HepG2 (cell line): ENCODE data around the gene PROSER1. TPM values are rescaled to one million over a fixed set of nuclear protein-coding genes. Genes with fewer than 3 reads are reported as not detected.

Experiments used
- ATAC-seq: fragments of 200-7000 bp; cut with Tn5 transposase; 3 replicates; pipeline ENCODE4 v1.9.1; 2020; ENCODE audit warnings: mild to moderate bottlenecking, moderate library complexity
- BruUV-seq: library from RNA; stranded (reverse); fragments of 400-500 nt; replicated peaks from 2 replicates; lab custom pipeline; 2021; lab: Mats Ljungman, UMichigan
- CTCF ChIA-PET: fragments of 300-600 bp; formaldehyde crosslinking; extraction: SDS; loops from one replicate; lab custom pipeline; 2021; ENCODE audit warnings: low total read pairs, inconsistent platforms, low intra/inter-chr PET ratio; lab: Yijun Ruan, JAX
- POLR2A ChIA-PET: fragments of 350-600 bp; sonication (Branson Sonifier 250); formaldehyde crosslinking; loops from one replicate; lab custom pipeline; 2020; ENCODE audit warnings: antibody characterized with exemption, inconsistent platforms; lab: Yijun Ruan, JAX
- DNase-seq: peaks from one replicate; pipeline ENCODE4 v3.0.0-alpha.2; 2015; ENCODE audit warnings: low spot score
- FAIRE-seq: peaks from 3 replicates; lab custom pipeline; 2011; peaks lifted over from hg19 to GRCh38; lab: Jason Lieb, UNC
- H2AFZ ChIP-seq: one replicate; pipeline ENCODE4 v1.6.1; 2011; ENCODE audit warnings: low read length, inconsistent platforms
- H3K27ac ChIP-seq: fragments of 300-600 bp; 3 replicates; pipeline ENCODE4 v1.8.0; 2011; ENCODE audit warnings: mixed run types, mild to moderate bottlenecking, mixed read lengths, low read length, inconsistent platforms; ENCODE audit not compliant: insufficient read depth; ENCODE audit errors: extremely low read length
- H3K27me3 ChIP-seq, 2 experiments: fragments of 200-600 bp in 1 of 2; 2 replicates in 1 of 2; 3 replicates in 1 of 2; pipeline versions ENCODE4 v1.6.0 to v1.8.0; 2011; ENCODE audit warnings: low read length in 2 of 2, mild to moderate bottlenecking in 2 of 2, moderate library complexity in 2 of 2, inconsistent platforms in 1 of 2; ENCODE audit not compliant: insufficient read depth in 2 of 2, control insufficient read depth in 1 of 2
- H3K36me3 ChIP-seq, 2 experiments: fragments of 200-600 bp in 1 of 2; replicated peaks in 1 of 2; 2 replicates in 1 of 2; 3 replicates in 1 of 2; pipeline versions ENCODE4 v1.5.1 to v1.8.0; 2011; ENCODE audit warnings: low read length in 2 of 2, inconsistent platforms in 1 of 2; ENCODE audit not compliant: insufficient read depth in 2 of 2, control insufficient read depth in 1 of 2
- H3K4me1 ChIP-seq: 2 replicates; pipeline ENCODE4 v1.5.1; 2012; ENCODE audit warnings: low read length, inconsistent platforms; ENCODE audit not compliant: insufficient read depth
- H3K4me2 ChIP-seq: 2 replicates; pipeline ENCODE4 v1.6.0; 2011; ENCODE audit warnings: low read depth, low read length, inconsistent platforms
- H3K4me3 ChIP-seq, 3 experiments: fragments of 200-600 bp in 1 of 3; sonication (generic), shearing (Covaris generic) in 1 of 3; replicated peaks in 1 of 3; 2 replicates each; pipeline ENCODE4 v1.5.1; 2011 to 2016; ENCODE audit warnings: low read length in 3 of 3, inconsistent platforms in 2 of 3, low read depth in 2 of 3, mild to moderate bottlenecking in 2 of 3, control low read depth in 1 of 3, mixed read lengths in 1 of 3; ENCODE audit not compliant: insufficient read depth in 1 of 3
- H3K79me2 ChIP-seq: one replicate; pipeline ENCODE4 v1.6.1; 2011; ENCODE audit warnings: low read length, inconsistent platforms; ENCODE audit not compliant: insufficient read depth
- H3K9ac ChIP-seq: 2 replicates; pipeline ENCODE4 v1.6.0; 2011; ENCODE audit warnings: mild to moderate bottlenecking, low read depth, low read length, inconsistent platforms; ENCODE audit not compliant: insufficient read depth
- H3K9me3 ChIP-seq: 2 replicates; pipeline ENCODE4 v1.5.1; 2012; ENCODE audit warnings: mild to moderate bottlenecking, low read length
- H4K20me1 ChIP-seq: 2 replicates; pipeline ENCODE4 v1.6.0; 2011; ENCODE audit warnings: inconsistent platforms, mild to moderate bottlenecking, low read length, moderate library complexity; ENCODE audit not compliant: insufficient read depth
- GATA4 ChIP-seq: sonication (generic); IDR thresholded peaks from 2 replicates; pipeline ENCODE4 v1.6.1; 2016; ENCODE audit warnings: antibody characterized with exemption, low read depth, borderline replicate concordance
- RAD21 ChIP-seq: fragments of 450-650 bp; formaldehyde crosslinking; IDR thresholded peaks from 2 replicates; pipeline ENCODE4 v1.5.0; 2020; ENCODE audit warnings: mild to moderate bottlenecking
- SOX6 ChIP-seq, 2 experiments: fragments of 450-650 bp in 1 of 2; sonication (generic) in 1 of 2; formaldehyde crosslinking in 1 of 2; IDR thresholded peaks; 2 replicates each; pipeline versions ENCODE4 v1.4.0 to v1.6.1; 2017 to 2020; ENCODE audit warnings: antibody characterized with exemption in 1 of 2, mild to moderate bottlenecking in 1 of 2, missing genetic modification reagents in 1 of 2
- in situ Hi-C: cut with HindIII; loops from 2 replicates; pipeline ENCODE4 v1.10.0; 2017; ENCODE audit warnings: low pct_unique_long_range_greater_than_20kb; ENCODE audit not compliant: extremely low pct_ligation_motif_present
- intact Hi-C: fragments of 100-400 bp; cut with micrococcal nuclease; formaldehyde crosslinking; loops from one replicate; pipeline ENCODE4 v1.10.0; 2022; ENCODE audit not compliant: unreplicated experiment
- polyA plus RNA-seq, 8 experiments: library from polyadenylated mRNA; depleted of rRNA in 3 of 8; stranded (reverse) in 7 of 8; unstranded in 1 of 8; fragments of >200 nt; fragmentation: Illumina TruSeq in 4 of 8; extraction: Trizol in 4 of 8; gene quantifications; 2 replicates each; pipeline versions ENCODE4 v1.2.1 to v1.2.3, GENCODE V29; 2011 to 2016; ENCODE audit warnings: low read depth in 4 of 8, missing spikeins in 1 of 8, mixed read lengths in 1 of 8; ENCODE audit not compliant: insufficient read depth in 1 of 8
- total RNA-seq, 5 experiments: library from RNA; depleted of rRNA; stranded (reverse); fragments of >200 nt; fragmentation: Illumina TruSeq; extraction: Trizol; gene quantifications; 2 replicates each; pipeline ENCODE4 v1.2.3, GENCODE V29; 2016; ENCODE audit warnings: low read depth in 1 of 5
- TF ChIP-seq, protein P1 (sequence below): sonication (generic); formaldehyde crosslinking; IDR thresholded peaks from 2 replicates; pipeline ENCODE4 v1.9.0; 2021; ENCODE audit warnings: missing genetic modification reagents, borderline replicate concordance
- TF ChIP-seq, protein P2 (sequence below): sonication (generic); formaldehyde crosslinking; IDR thresholded peaks from 2 replicates; pipeline ENCODE4 v1.4.0; 2020; ENCODE audit warnings: missing genetic modification reagents, low read depth, mild to moderate bottlenecking, borderline replicate concordance
- TF ChIP-seq, protein P3 (sequence below): sonication (generic); formaldehyde crosslinking; IDR thresholded peaks from 2 replicates; pipeline ENCODE4 v1.9.0; 2021; ENCODE audit warnings: missing genetic modification reagents, borderline replicate concordance

The PROSER1 gene
- total and polyA plus RNA-seq, 2 of the 13 experiments (the other 11 are each of a cell fraction or from before 2014, with no cell fraction given) = 11.4 to 17.2 TPM

DNA sequence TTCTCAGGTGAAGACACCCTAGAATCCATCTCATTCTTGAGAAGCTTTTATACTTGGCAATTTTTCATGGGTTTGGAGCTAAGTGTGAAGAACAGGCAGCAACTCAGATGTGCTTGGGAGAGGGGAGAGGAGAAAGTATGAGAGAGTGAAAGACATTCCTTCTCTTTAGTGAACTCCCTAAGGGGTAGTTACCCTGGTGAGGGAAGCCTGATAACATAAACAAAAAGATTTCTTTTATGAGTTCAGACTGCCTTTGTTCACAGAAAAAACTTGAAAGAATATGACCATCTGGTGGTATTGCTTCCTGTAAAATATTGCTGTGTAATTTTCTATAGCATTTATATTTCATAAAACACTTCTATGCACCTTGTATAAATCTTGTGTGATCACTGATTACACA, 47.2 kb downstream of the PROSER1 start, which contains the start of gene STOML3:
Gene STOML3 (minus strand): TSS at position 139 of the 400 bp plus-strand sequence. CDS start 110 bp downstream, at position 29.
- H4K20me1 ChIP-seq = no peaks in the 10 kb centered on the region
- H3K4me1 ChIP-seq = peaks cover 14% of the 10 kb centered on the region
- no peak within 1 kb of the TSS for H2AFZ ChIP-seq
- H3K4me3 ChIP-seq = no peak within 1 kb of the TSS
- BruUV-seq = no TSS peak
- no peak within 1 kb of the TSS for H3K9ac ChIP-seq
- H3K79me2 ChIP-seq = no peaks in the 10 kb centered on the region
- ATAC-seq (no peak), DNase-seq (no peak), FAIRE-seq (no peak)
- no peaks in the 10 kb centered on the region for H3K36me3 ChIP-seq
- CTCF ChIA-PET = no interaction called here
- TF ChIP-seq, protein P1, sequence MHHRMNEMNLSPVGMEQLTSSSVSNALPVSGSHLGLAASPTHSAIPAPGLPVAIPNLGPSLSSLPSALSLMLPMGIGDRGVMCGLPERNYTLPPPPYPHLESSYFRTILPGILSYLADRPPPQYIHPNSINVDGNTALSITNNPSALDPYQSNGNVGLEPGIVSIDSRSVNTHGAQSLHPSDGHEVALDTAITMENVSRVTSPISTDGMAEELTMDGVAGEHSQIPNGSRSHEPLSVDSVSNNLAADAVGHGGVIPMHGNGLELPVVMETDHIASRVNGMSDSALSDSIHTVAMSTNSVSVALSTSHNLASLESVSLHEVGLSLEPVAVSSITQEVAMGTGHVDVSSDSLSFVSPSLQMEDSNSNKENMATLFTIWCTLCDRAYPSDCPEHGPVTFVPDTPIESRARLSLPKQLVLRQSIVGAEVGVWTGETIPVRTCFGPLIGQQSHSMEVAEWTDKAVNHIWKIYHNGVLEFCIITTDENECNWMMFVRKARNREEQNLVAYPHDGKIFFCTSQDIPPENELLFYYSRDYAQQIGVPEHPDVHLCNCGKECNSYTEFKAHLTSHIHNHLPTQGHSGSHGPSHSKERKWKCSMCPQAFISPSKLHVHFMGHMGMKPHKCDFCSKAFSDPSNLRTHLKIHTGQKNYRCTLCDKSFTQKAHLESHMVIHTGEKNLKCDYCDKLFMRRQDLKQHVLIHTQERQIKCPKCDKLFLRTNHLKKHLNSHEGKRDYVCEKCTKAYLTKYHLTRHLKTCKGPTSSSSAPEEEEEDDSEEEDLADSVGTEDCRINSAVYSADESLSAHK (CRISPR knock-in tag) = no peak
- TF ChIP-seq GATA4 = no peak
- TF ChIP-seq, protein P2, sequence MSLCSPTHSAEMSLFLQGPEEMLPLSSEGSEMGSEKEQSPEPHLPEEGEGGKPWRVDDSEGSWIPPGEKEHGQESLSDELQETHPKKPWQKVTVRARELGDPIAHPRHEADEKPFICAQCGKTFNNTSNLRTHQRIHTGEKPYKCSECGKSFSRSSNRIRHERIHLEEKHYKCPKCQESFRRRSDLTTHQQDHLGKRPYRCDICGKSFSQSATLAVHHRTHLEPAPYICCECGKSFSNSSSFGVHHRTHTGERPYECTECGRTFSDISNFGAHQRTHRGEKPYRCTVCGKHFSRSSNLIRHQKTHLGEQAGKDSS = no peak
- TF ChIP-seq SOX6 (IDR thresholded peaks at IDR 0.05) = no peak
- no peak for TF ChIP-seq SOX6 (CRISPR knock-in tag; IDR thresholded peaks at IDR 0.05)
- no peak for TF ChIP-seq RAD21 (CRISPR knock-in tag)
- TF ChIP-seq, protein P3, sequence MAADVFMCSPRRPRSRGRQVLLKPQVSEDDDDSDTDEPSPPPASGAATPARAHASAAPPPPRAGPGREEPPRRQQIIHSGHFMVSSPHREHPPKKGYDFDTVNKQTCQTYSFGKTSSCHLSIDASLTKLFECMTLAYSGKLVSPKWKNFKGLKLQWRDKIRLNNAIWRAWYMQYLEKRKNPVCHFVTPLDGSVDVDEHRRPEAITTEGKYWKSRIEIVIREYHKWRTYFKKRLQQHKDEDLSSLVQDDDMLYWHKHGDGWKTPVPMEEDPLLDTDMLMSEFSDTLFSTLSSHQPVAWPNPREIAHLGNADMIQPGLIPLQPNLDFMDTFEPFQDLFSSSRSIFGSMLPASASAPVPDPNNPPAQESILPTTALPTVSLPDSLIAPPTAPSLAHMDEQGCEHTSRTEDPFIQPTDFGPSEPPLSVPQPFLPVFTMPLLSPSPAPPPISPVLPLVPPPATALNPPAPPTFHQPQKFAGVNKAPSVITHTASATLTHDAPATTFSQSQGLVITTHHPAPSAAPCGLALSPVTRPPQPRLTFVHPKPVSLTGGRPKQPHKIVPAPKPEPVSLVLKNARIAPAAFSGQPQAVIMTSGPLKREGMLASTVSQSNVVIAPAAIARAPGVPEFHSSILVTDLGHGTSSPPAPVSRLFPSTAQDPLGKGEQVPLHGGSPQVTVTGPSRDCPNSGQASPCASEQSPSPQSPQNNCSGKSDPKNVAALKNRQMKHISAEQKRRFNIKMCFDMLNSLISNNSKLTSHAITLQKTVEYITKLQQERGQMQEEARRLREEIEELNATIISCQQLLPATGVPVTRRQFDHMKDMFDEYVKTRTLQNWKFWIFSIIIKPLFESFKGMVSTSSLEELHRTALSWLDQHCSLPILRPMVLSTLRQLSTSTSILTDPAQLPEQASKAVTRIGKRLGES (CRISPR knock-in tag) = no peak
- intact Hi-C loops = no loop called here
- in situ Hi-C loops = no loop called here
- no peak within 1 kb of the TSS for H3K4me2 ChIP-seq
- H3K27ac ChIP-seq = no peak within 1 kb of the TSS
- no peaks in the 10 kb centered on the region for H3K9me3 ChIP-seq
- H3K27me3 ChIP-seq = no peaks in the 10 kb centered on the region; a peak in 1 of 5 replicates
- POLR2A ChIA-PET = no interaction called here
